ENCODE results near the gene PCDH12. TPM values are rescaled to one million over a fixed set of nuclear protein-coding genes. Genes with fewer than 3 reads are reported as not detected.

The PCDH12 gene
- polyA plus RNA-seq, 1 donor (not counting 4 experiments of a cell fraction or from before 2014, with no cell fraction given) = 0.01 TPM

GRCh38 chr5:141961466-141961865 lies 3.5 kb upstream of the PCDH12 start:
- TF ChIP-seq CTCF (optimal IDR thresholded peaks at IDR 0.05 in 1 of 3, IDR thresholded peaks at IDR 0.05 in 1 of 3, conservative IDR thresholded peaks at IDR 0.05 in 1 of 3; ENCODE audit: extremely low read depth in 1 of 3, insufficient read depth in 2 of 3, low read length in 3 of 3) (no peak), EZH2 (IDR thresholded peaks at IDR 0.05; ENCODE audit: low read length) (no peak)
- no peak overlapping the region for H3K27ac ChIP-seq (ENCODE audit: control insufficient read depth, insufficient read depth, low read length)
- H3K9me1 ChIP-seq (ENCODE audit: control insufficient read depth, extremely low read depth, insufficient read depth, low read length) = no peaks in the 10 kb centered on the region
- H3K27me3 ChIP-seq (ENCODE audit: control insufficient read depth, extremely low read depth, insufficient read depth, low read length) = no peaks in the 10 kb centered on the region
- H2AFZ ChIP-seq (ENCODE audit: control insufficient read depth, low read length) = no peak overlapping the region
- H3K36me3 ChIP-seq (ENCODE audit: control insufficient read depth in 2 of 2, extremely low read depth in 1 of 2, insufficient read depth in 2 of 2, low read length in 2 of 2) = no peaks in the 10 kb centered on the region
- no peaks in the 10 kb centered on the region for H3K9me3 ChIP-seq (ENCODE audit: control insufficient read depth, low read depth, low read length)
- no peaks in the 10 kb centered on the region for H3K79me2 ChIP-seq (ENCODE audit: control insufficient read depth, insufficient read depth, low read length)
- H4K20me1 ChIP-seq (ENCODE audit: control insufficient read depth, extremely low read depth, insufficient read depth, low read length) = no peaks in the 10 kb centered on the region
- no peak for DNase-seq (ENCODE audit: low read depth, low spot score)
- peaks cover 11% of the 10 kb centered on the region for H3K4me1 ChIP-seq (ENCODE audit: control insufficient read depth, extremely low read depth, insufficient read depth, low read length)
- no peak overlapping the region for H3K9ac ChIP-seq (ENCODE audit: control insufficient read depth, extremely low read depth, insufficient read depth, low read length)
- dilution Hi-C loops (cut with MboI; ENCODE audit: extremely low pct_ligation_motif_present, low sequenced_read_pairs) = no loop called here
- FAIRE-seq = no peak
- no peak overlapping the region for H3K4me3 ChIP-seq (ENCODE audit: control insufficient read depth in 2 of 3, extremely low read depth in 1 of 3, insufficient read depth in 2 of 3, low read depth in 1 of 3, low read length in 3 of 3)
- H3K4me2 ChIP-seq (ENCODE audit: control insufficient read depth, extremely low read depth, insufficient read depth, low read depth, low read length) = no peak overlapping the region

GRCh38 chr5:141960449-141961323 lies 2.7 kb upstream of the PCDH12 start:
- Histone ChIP-seq H3K79me2 (ENCODE audit: control insufficient read depth, insufficient read depth, low read length) (no peaks in the 10 kb centered on the region), H3K9me3 (ENCODE audit: control insufficient read depth, low read depth, low read length) (no peaks in the 10 kb centered on the region), H3K9ac (ENCODE audit: control insufficient read depth, extremely low read depth, insufficient read depth, low read length) (no peak overlapping the region), H3K4me3 (ENCODE audit: control insufficient read depth in 2 of 3, extremely low read depth in 1 of 3, insufficient read depth in 2 of 3, low read depth in 1 of 3, low read length in 3 of 3) (no peak overlapping the region), H4K20me1 (ENCODE audit: control insufficient read depth, extremely low read depth, insufficient read depth, low read length) (no peaks in the 10 kb centered on the region), H3K4me1 (ENCODE audit: control insufficient read depth, extremely low read depth, insufficient read depth, low read length) (peaks cover 11% of the 10 kb centered on the region), H3K4me2 (ENCODE audit: control insufficient read depth, extremely low read depth, insufficient read depth, low read depth, low read length) (no peak overlapping the region), H3K27me3 (ENCODE audit: control insufficient read depth, extremely low read depth, insufficient read depth, low read length) (no peaks in the 10 kb centered on the region), H2AFZ (ENCODE audit: control insufficient read depth, low read length) (peak overlapping the region; percentile 32), H3K9me1 (ENCODE audit: control insufficient read depth, extremely low read depth, insufficient read depth, low read length) (no peaks in the 10 kb centered on the region), H3K36me3 (ENCODE audit: control insufficient read depth in 2 of 2, extremely low read depth in 1 of 2, insufficient read depth in 2 of 2, low read length in 2 of 2) (no peaks in the 10 kb centered on the region), H3K27ac (ENCODE audit: control insufficient read depth, insufficient read depth, low read length) (no peak overlapping the region)
- DNase-seq (ENCODE audit: low read depth, low spot score) (no peak), FAIRE-seq (peak; percentile 68)
- no peak for TF ChIP-seq EZH2 (IDR thresholded peaks at IDR 0.05; ENCODE audit: low read length)
- peak; percentile 81 to 84 (median 83) for TF ChIP-seq CTCF (optimal IDR thresholded peaks at IDR 0.05 in 1 of 3, IDR thresholded peaks at IDR 0.05 in 1 of 3, conservative IDR thresholded peaks at IDR 0.05 in 1 of 3; ENCODE audit: extremely low read depth in 1 of 3, insufficient read depth in 2 of 3, low read length in 3 of 3)
- dilution Hi-C loops (cut with MboI; ENCODE audit: extremely low pct_ligation_motif_present, low sequenced_read_pairs) = no loop called here

Measured in keratinocyte (primary cell).